Transverse colon (tissue), 4 donors: ENCODE measurements around the gene SERAC1. TPM values are rescaled to one million over a fixed set of nuclear protein-coding genes. Genes with fewer than 3 reads are reported as not detected.
"Not testable (repeated sequence)": the region's sequence is repeated elsewhere in the genome, so short reads cannot be mapped to it uniquely, and the experiment has no call there.

Experiments used
- DNase-seq: peaks from one replicate; pipeline ENCODE4 v3.0.0-alpha.2; 2019
- H3K27ac ChIP-seq, 4 donors: fragments of 200-600 bp; sonication (generic); 2 replicates each; pipeline ENCODE4 v1.5.1; 2016 to 2018; ENCODE audit warnings: inconsistent platforms in 4 of 4
- H3K27me3 ChIP-seq: fragments of 200-600 bp; sonication (generic); 2 replicates; pipeline ENCODE4 v1.5.1; 2017; ENCODE audit warnings: inconsistent platforms
- H3K36me3 ChIP-seq, 4 donors: fragments of 200-600 bp; sonication (generic); 2 replicates each; pipeline ENCODE4 v1.5.1; 2017 to 2019; ENCODE audit warnings: inconsistent platforms in 4 of 4
- H3K4me1 ChIP-seq, 4 donors: fragments of 200-600 bp; sonication (generic); 2 replicates each; pipeline ENCODE4 v1.5.1; 2017 to 2020; ENCODE audit warnings: inconsistent platforms in 4 of 4
- H3K4me3 ChIP-seq, 4 donors: fragments of 200-600 bp; sonication (generic); 1 replicate in 1 of 4; 2 replicates in 3 of 4; pipeline versions ENCODE4 v1.5.1 to v1.6.1; 2017 to 2019; ENCODE audit warnings: inconsistent platforms in 4 of 4
- H3K9me3 ChIP-seq, 2 donors: fragments of 200-600 bp; sonication (generic); 2 replicates each; pipeline ENCODE4 v1.5.1; 2017 to 2019; ENCODE audit warnings: inconsistent platforms in 2 of 2
- EP300 ChIP-seq: sonication (generic); formaldehyde crosslinking; IDR thresholded peaks from one replicate; pipeline ENCODE4 v1.6.1; 2017; ENCODE audit warnings: antibody characterized with exemption, low read depth
- POLR2A ChIP-seq: fragments of 450-650 bp; IDR thresholded peaks from one replicate; pipeline ENCODE4 v1.6.1; 2016; ENCODE audit warnings: antibody characterized with exemption, mild to moderate bottlenecking, moderate library complexity
- POLR2AphosphoS5 ChIP-seq, 3 donors: sonication (generic); formaldehyde crosslinking; IDR thresholded peaks; one replicate each; pipeline ENCODE4 v1.6.1; 2016; ENCODE audit warnings: antibody characterized with exemption in 3 of 3
- WGBS, 2 donors: methylation state at CpG; one replicate each; pipeline ENCODE4 v1.1.5; 2018; ENCODE audit warnings: low coverage in 1 of 2; 5-methylcytosine and 5-hydroxymethylcytosine counted together
- in situ Hi-C, 4 donors: fragments of 200-750 bp; cut with MboI; loops; one replicate each; pipeline versions ENCODE4 v1.15.0 to v1.15.1; 2017; ENCODE audit warnings: low sequenced_read_pairs in 3 of 4, low pct_ligation_motif_present in 1 of 4, low pct_unique_long_range_greater_than_20kb in 1 of 4
- intact Hi-C: fragments of 100-400 bp; cut with DNase I; formaldehyde crosslinking; loops from one replicate; pipeline ENCODE4 v1.15.1; 2023; ENCODE audit warnings: low total_unique reads
- total RNA-seq, 4 donors: library from RNA; depleted of rRNA; stranded (reverse); fragments of >200 nt; gene quantifications; one replicate each; pipeline ENCODE4 v1.1.0, GENCODE V29; 2016
- TF ChIP-seq, protein P1 (sequence below), 5 experiments: fragments of 200-600 bp in 3 of 5; fragments of 450-650 bp in 2 of 5; sonication (generic) in 3 of 5; IDR thresholded peaks; 1 replicate in 2 of 5; 2 replicates in 3 of 5; pipeline ENCODE4 v1.5.1; 2016 to 2017; ENCODE audit warnings: antibody characterized with exemption in 5 of 5, inconsistent platforms in 3 of 5, mild to moderate bottlenecking in 2 of 5, moderate library complexity in 1 of 5

Gene SERAC1
- total RNA-seq, 4 donors from 2014 or later = 9.8 to 125 (median 13.5) TPM

DNA sequence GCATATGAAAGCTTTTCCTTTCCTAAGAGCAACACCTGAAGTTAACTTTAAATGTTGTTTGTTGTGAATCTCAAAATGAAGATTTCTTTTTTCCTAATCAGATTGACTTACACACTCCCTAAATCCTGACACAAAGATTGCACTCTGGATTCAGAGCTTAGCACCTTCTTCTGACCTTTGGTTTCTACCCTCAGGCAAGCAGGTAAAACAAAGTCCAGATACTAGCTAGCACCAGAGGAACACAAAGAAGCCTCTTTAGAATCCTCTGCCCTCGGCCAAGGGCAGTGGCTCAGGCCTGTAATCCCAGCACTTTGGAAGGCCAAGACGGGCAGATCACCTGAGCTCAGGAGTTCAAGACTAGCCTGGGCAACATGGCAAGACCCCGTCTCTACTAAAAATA is 14.5 kb downstream of the SERAC1 start:
- intact Hi-C loops = no loop called here
- Histone ChIP-seq H3K4me3 (no peak overlapping the region), H3K27me3 (no peaks in the 10 kb centered on the region), H3K4me1 (peaks cover 0 to 4% (median 0%) of the 10 kb centered on the region in 4 donors), H3K27ac (no peak overlapping the region), H3K36me3 (no peaks in the 10 kb centered on the region), H3K9me3 (no peaks in the 10 kb centered on the region)
- WGBS, 2 donors = 96% methylated on average over 3 of the region's 3 CpGs; no CpG with 5 or more reads in 1 of the 2 donors
- in situ Hi-C loops = no loop called here
- TF ChIP-seq, protein P1, sequence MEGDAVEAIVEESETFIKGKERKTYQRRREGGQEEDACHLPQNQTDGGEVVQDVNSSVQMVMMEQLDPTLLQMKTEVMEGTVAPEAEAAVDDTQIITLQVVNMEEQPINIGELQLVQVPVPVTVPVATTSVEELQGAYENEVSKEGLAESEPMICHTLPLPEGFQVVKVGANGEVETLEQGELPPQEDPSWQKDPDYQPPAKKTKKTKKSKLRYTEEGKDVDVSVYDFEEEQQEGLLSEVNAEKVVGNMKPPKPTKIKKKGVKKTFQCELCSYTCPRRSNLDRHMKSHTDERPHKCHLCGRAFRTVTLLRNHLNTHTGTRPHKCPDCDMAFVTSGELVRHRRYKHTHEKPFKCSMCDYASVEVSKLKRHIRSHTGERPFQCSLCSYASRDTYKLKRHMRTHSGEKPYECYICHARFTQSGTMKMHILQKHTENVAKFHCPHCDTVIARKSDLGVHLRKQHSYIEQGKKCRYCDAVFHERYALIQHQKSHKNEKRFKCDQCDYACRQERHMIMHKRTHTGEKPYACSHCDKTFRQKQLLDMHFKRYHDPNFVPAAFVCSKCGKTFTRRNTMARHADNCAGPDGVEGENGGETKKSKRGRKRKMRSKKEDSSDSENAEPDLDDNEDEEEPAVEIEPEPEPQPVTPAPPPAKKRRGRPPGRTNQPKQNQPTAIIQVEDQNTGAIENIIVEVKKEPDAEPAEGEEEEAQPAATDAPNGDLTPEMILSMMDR (IDR thresholded peaks at IDR 0.05) = no peak
- TF ChIP-seq POLR2A (no peak), POLR2AphosphoS5 (IDR thresholded peaks at IDR 0.05) (no peak), EP300 (no peak)
- no peak for DNase-seq

DNA sequence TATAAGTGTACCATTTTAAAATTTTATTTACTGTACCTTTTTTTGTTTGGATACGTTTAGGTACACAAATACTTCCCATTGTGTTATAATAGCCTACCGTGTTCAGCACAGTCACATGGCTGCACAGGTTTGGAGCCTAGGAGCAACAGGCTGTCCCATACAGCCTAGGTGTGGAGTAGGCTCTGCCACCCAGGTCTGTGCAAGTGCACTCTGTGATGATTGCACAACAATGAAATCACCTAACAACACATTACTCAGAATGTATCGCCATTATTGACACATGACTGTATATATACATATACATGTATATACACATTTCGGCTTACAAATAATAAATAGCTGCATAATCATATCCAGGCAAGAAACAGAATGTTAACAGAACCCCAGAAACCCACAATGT is 15.4 kb downstream of the SERAC1 start:
- in situ Hi-C loops (no loop called here), intact Hi-C loops (no loop called here)
- no peaks in the 10 kb centered on the region for H3K36me3 ChIP-seq
- TF ChIP-seq EP300 = no peak
- no peak for TF ChIP-seq POLR2A
- TF ChIP-seq, protein P1 (IDR thresholded peaks at IDR 0.05) = no peak
- TF ChIP-seq POLR2AphosphoS5 (IDR thresholded peaks at IDR 0.05) = no peak
- no peak overlapping the region for H3K4me3 ChIP-seq
- H3K9me3 ChIP-seq = no peaks in the 10 kb centered on the region
- 93 to 94% methylated on average over 2 to 4 of the region's 4 CpGs for WGBS, 2 donors
- H3K27ac ChIP-seq = no peak overlapping the region
- no peak for DNase-seq
- H3K27me3 ChIP-seq = no peaks in the 10 kb centered on the region
- H3K4me1 ChIP-seq = peaks cover 0 to 4% (median 0%) of the 10 kb centered on the region in 4 donors

DNA sequence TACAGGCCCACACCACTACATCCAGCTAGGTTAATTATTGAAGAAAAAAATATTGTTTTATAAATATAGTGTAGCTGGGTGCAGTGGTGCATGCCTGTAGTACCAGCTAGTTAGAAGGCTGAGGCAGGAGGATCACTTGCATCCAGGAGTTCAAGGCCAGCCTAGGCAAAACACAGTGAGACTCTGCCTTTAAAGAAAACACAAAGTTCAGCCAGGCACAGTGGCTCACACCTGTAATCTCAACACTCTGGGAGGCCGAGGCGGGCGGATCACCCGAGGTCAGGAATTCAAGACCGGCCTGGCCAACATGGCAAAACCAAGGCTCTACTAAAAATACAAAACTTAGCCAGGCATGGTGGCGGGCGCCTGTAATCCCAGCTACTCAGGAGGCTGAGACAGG is 16.0 kb downstream of the SERAC1 start:
- H3K4me3 ChIP-seq, H3K4me1 ChIP-seq, H3K27ac ChIP-seq, DNase-seq, H3K36me3 ChIP-seq, in situ Hi-C loops, H3K9me3 ChIP-seq, H3K27me3 ChIP-seq, intact Hi-C loops: not testable (repeated sequence)
- WGBS, 2 donors = 94 to 96% methylated on average over 7 of the region's 7 CpGs

DNA sequence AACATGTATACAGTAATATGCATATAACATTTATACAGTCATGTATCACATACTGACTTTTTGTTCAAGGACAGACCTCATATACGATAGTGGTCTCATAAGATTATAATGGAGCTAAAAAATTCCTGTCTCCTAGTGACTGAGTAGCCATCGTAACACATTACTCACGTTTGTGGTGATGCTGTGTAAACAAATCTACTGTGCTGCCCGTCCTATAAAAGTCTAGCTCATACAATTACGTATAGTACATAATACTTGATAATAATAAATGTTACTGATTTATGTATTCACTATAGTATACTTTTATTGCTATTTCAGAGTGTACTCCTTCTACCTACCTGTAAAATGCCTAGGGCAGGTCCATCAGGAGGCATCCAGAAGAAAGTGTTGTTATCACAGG is 17.4 kb downstream of the SERAC1 start:
- in situ Hi-C loops = no loop called here
- WGBS, 2 donors = 55 to 57% methylated on average over 3 to 5 of the region's 5 CpGs

DNA sequence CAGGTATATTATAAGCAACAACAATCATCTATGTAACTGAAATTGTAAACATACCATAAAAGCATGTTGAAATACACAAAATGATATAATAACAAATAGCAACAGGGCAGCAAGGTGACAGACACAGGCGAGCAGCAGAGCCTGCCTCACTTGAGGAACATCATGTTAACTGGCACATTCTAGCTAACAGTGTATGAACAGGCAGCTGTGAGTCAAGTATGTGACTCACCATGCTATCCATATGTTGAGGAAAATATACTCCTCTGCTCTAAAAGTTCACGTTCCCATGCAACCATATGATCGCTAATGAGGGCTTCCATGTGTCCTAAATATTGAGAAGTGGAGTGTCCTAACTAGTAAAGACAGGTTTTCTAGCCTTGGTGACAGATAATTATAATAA is 18.4 kb downstream of the SERAC1 start:
- Histone ChIP-seq H3K36me3 (no peaks in the 10 kb centered on the region), H3K4me1 (peaks cover 0 to 4% (median 0%) of the 10 kb centered on the region in 4 donors), H3K27ac (no peak overlapping the region), H3K9me3 (no peaks in the 10 kb centered on the region), H3K4me3 (no peak overlapping the region), H3K27me3 (no peaks in the 10 kb centered on the region)
- DNase-seq = no peak
- in situ Hi-C loops (no loop called here), intact Hi-C loops (no loop called here)
- TF ChIP-seq POLR2AphosphoS5 (IDR thresholded peaks at IDR 0.05) (no peak), POLR2A (no peak), EP300 (no peak)
- TF ChIP-seq, protein P1 (IDR thresholded peaks at IDR 0.05) = no peak
- WGBS, 2 donors = 60% methylated on average over 3 of the region's 3 CpGs; no CpG with 5 or more reads in 1 of the 2 donors

More for the DNA sequence above, 17.4 kb downstream of the SERAC1 start:
- TF ChIP-seq EP300 (no peak), POLR2AphosphoS5 (IDR thresholded peaks at IDR 0.05) (no peak), POLR2A (no peak)
- TF ChIP-seq, protein P1 (IDR thresholded peaks at IDR 0.05) = no peak
- Histone ChIP-seq H3K4me3 (no peak overlapping the region), H3K4me1 (peaks cover 0 to 4% (median 0%) of the 10 kb centered on the region in 4 donors), H3K27ac (no peak overlapping the region), H3K9me3 (no peaks in the 10 kb centered on the region), H3K36me3 (no peaks in the 10 kb centered on the region), H3K27me3 (no peaks in the 10 kb centered on the region)
- no peak for DNase-seq
- intact Hi-C loops = no loop called here
